GM04504 (cell line): ENCODE measurements around the gene DNAJC1.
"Not testable (repeated sequence)": the region's sequence is repeated elsewhere in the genome, so short reads cannot be mapped to it uniquely, and the experiment has no call there.

Experiments used
- DNase-seq: peaks from one replicate; pipeline ENCODE4 v3.0.0-alpha.2; 2012; ENCODE audit warnings: low read depth

The DNAJC1 gene

DNA sequence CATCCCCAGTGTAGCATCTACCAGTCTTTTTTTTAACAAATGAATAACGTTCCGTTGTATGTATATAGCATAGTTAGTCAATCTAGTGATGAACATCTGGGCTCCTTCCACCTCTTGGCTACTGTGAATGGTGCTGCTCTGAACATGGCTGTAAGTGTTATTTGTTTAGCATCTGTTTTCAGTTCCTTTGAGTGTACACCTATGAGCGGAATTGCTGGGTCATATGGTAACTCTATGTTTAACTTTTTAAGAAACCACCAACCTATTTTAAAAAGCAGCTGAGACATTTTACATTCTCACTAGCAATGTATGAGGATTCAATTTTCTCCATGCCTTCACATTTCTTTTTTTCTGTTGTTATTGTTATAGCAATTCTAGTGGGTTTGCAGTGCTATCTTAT is 178.2 kb downstream of the DNAJC1 start:
- no peak for DNase-seq

DNA sequence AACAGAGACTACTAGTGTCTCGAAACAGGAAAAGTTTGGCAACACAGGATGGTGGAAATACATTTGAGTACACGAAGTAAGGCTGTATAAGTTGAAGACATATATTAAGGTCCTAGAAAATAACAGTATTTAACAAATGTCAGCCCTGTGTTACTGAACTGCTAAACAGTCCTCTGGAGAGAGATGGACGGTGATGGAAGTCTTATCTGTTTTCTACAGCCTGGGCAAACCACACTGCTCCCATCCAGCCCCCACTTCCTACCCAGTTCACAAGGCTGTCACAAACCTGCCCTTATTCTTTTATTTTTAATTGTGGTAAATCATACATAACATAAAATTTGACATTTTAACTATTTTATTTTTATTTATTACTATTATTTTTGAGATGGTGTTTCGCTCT is 179.1 kb downstream of the DNAJC1 start:
- DNase-seq, result no peak

GRCh38 chr10:21823617-21824016 is 179.9 kb downstream of the DNAJC1 start:
- DNase-seq, result no peak

DNA sequence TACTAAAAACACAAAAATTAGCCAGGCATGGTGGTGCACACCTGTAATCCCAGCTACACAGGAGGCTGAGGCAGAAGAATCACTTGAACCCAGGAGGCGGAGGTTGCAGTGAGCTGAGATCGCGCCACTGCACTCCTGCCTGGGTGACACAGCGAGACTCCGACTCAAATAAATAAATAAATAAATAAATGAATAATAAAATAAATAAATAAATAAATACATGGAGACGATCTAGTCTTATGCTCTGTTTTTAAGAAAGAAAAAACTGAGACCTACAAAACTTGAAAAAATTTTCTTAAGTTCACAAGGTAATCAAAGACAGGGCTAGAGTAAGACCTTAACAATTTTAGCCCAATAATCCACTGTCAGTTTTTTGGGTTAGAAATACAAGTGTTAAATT is 181.3 kb downstream of the DNAJC1 start:
- not testable (repeated sequence) for DNase-seq

DNA sequence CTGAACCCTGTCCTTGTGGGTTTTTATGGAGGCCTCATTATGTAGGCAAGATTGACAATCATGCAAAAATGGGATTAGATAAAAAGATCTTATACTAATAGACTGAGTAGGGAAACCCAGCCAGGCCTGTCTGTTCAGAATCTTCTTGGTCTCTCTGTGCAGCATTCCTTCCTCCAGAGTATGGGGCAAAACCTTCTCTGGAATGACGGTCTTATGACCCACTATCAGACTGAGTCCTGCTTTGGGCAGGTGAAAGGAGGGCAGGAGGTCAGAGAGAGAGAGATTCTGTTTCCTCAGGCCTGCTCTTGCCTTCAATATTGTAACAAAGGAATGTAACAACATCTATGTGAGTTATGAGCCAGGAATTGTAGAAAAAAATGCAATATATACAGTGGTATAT is 182.6 kb downstream of the DNAJC1 start:
- no peak for DNase-seq

DNA sequence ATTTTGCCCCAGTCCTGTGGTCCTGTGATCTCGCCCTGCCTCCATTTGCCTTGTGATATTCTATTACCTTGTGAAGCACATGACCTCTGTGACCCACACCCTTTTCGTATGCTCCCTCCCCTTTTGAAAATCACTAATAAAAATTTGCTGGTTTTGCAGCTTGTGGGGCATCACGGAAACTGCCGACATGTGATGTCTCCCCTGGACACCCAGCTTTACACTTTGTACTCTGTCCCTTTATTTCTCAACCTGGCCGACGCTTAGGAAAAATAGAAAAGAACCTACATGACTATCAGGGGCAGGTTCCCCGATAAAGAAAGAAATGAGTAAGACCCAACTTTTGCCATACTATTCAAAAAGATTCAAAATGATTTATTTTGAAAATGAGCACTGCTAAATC is 185.1 kb downstream of the DNAJC1 start:
- DNase-seq, result not testable (repeated sequence)

- DNase-seq, result no peak
These were observed 188.7 kb downstream of the DNAJC1 start for GRCh38 chr10:21814866-21815265.

GRCh38 chr10:21813946-21814345 is 189.6 kb downstream of the DNAJC1 start:
- DNase-seq, result no peak

DNA sequence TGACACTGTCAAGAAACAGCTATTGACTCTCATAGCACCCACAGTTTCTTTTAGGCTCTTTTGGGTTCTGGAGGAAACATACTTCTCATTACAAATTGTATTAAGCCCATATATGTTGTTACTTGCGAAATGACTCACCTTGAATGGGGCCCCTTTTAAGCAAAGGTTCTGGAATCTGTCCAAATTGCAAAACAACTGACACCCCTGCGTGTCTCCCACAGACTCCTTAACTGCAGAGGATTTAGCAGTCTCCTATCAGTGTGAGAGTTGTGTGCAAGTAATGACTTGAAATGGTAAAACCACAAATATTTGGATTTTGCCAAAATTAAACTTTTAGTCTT is 192.3 kb downstream of the DNAJC1 start:
- no peak for DNase-seq

- DNase-seq, result no peak
These were observed 192.8 kb downstream of the DNAJC1 start for GRCh38 chr10:21810582-21811244.

- no peak for DNase-seq
These were observed 195.0 kb downstream of the DNAJC1 start for GRCh38 chr10:21808550-21808949.

GRCh38 chr10:21807180-21807579 is 196.3 kb downstream of the DNAJC1 start:
- DNase-seq, result no peak

DNA sequence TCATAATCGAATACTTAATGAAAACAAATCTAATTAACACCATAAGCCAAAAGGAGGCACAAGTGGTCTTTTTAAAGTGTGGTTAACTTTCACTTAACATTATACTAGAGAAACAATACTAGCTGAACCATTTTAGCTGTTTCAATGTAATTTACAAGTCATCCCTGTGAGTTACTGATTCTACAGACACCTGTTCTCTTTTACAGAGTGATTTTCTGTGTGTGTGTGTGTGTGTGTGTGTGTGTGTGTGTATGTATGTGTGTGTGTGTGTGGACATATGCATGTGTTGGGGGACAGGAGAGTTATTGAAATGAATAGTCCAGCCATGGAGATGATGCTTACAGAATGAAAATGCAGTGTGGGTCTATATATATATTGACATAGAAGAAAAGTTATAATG is 200.2 kb downstream of the DNAJC1 start:
- no peak for DNase-seq

- no peak for DNase-seq
These were observed 201.9 kb downstream of the DNAJC1 start for GRCh38 chr10:21801609-21802008.

DNA sequence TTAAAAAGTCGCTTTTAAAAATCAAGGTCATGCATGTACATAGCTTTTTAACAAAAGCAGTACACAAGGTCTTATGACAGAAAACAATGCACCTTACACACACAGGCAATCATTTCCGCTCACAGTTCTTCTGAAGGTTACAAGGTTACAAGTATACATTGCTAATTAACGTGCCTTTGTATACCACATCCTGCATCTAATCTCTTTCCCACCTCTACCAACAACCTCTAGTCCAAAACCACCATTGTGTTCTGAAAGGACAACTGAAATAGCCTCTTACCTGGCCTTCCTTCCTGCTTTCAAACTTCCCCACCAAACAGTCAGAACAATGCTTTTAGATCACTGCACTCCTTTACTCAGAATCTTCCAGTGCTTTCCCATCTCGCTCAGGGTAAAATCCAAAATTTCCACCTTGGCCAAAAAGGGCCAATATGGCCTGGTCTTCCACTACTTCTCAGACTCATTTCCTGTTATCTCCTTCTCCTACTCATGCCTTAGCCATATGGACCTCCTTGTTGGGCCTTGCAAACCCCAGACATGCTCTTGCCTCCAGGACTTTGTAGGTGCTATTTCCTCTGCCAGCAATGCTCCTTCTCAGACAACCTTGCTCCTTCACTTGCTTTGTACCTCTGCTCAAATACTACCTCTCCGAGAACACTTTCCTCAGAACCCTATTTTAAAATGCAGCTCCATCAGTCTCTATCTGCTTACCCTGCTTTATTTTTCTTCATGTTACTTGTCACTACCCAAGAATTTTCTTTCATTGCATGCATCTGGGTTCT is 205.4 kb downstream of the DNAJC1 start:
- no peak for DNase-seq

GRCh38 chr10:21797533-21797932 is 206.0 kb downstream of the DNAJC1 start:
- DNase-seq, result no peak

DNA sequence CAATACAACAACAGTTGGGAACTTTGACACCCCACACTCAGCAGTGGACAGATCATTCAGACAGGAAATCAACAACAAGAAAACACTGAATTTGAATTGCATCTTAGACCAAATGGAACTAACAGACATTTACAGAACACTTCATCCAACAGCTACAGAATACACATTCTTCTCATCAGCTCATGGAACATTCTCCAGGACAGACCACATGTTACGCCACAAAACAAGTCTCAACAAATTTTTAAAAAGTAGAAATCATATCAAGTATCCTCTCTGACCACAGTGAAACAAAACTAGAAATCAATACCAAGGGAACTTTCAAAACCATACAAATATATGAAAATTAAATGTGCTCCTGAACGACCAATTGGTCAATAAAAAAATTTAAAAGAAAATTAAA is 212.3 kb downstream of the DNAJC1 start:
- DNase-seq, result no peak

GRCh38 chr10:21776883-21777282 is 226.6 kb downstream of the DNAJC1 start:
- DNase-seq, result no peak

DNA sequence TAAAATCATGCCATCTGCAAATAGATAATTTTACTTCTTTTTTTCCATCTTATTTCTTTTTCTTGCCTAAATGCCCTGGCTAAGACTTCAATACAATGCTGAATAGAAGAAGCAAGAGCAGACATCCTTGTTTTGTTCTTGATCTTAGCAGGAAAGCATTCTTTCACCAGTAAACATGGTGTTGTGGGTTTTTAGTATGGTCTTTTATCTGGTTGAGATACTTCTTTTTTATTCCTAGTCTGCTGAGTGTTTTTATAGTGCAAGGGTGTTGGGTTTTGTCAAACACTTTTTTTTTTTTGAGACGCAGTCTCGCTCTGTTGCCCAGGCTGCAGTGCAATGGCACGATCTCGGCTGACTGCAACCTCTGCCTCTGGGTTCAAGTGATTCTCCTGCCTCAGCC is 232.3 kb downstream of the DNAJC1 start:
- no peak for DNase-seq

DNA sequence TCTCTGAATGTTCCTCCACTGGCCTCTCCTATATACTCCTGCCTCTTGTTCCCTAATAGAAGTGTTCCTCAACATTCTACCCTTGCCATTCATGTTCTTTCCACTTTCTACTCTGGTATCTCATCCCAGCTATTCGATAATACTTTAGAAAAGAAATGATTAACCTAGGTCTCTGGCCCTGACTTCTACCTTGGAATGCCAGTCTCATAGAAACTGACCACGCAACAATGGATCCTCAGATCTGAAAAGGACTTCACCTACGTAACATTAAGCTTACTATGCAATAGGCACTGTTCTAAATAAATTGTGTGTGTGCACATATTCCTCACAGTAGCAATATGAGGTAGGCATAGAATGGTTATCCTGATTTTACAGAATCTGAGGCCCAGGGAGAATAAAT is 234.5 kb downstream of the DNAJC1 start:
- DNase-seq, result no peak

DNA sequence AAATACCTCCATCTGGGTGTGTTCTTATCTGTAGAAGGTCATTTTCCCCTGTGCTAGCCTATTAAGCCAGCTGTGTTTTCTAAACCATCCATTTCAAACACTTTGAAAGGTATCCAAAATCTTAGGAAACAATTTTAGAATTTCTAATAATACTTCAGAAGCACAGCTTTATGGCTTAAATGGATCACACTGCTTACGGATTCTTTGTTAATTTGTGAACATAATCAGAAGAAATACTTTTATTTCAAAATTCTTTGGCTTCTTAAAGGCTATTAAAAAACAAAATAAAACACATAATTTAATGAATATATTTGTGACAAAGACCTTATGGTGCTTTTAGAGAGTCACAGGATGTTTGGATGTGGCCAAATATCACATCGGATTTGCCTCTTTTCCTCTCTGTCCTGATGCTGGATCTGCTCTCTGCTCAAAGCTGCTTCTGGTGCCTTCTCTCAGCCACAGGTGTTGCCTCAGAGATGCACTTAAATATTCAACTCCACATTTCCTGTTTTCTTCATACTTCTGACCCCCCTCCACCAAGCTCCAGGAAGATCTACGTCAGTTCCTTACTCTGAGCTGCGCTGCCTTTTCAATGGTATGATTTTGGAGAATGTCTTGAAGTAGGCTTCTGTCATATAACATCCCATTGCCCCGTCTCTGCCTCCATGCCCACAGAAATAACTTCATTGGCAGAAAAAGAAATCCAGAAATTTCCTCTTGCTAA is 238.9 kb downstream of the DNAJC1 start:
- DNase-seq, result no peak

- no peak for DNase-seq
These were observed 243.2 kb downstream of the DNAJC1 start for GRCh38 chr10:21760332-21760731.

DNA sequence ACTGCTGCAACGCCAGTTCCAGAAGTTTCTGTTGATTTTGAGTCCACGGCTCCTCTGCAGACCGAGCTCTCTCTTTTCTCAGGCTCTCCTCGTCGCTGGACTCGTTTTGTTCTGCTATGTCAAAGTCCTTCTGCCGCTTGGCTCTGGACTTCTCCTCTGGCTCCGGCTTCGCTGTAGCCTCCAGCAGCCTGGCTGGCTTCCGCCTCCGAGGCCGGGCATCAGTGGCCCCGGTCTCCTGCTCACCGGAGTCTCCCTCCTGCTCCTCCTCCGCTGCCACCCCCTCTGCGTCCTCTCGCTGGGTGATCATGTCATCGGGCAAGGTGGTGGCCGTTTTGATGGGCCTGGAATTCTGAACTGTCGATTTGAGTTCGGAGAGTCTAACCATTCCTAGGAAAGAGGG is 244.3 kb downstream of the DNAJC1 start:
- DNase-seq, result no peak
